Measurements from ENCODE around the gene PTPN12. TPM values are rescaled to one million over a fixed set of nuclear protein-coding genes. Genes with fewer than 3 reads are reported as not detected.
A peak's percentile ranks its signal among the peaks of the same experiment; 100 is the strongest.
"Not testable (repeated sequence)": the region's sequence is repeated elsewhere in the genome, so short reads cannot be mapped to it uniquely, and the experiment has no call there.

Gene PTPN12
- total RNA-seq, 4 donors from 2014 or later, result 64.6 to 130 (median 95.5) TPM

DNA sequence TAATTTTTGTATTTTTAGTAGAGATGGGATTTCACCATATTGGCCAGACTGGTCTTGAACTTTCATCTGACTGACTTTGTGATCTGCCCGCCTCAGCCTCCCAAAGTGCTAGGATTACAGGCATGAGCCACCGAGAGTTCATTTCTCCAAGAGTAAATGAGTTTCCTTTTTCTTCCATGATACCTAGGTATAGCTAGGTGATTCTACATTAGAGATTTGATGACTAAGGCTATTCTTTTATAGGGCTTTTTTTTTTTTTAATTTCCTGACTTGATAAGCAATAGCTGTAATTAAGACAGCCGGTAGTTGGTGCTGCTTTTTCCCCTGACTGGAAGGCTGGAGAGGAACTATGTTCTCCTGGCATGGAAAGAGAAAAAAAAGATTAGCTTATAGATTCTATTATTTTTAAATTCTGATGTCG lies 3.3 kb downstream of the PTPN12 start:
- Histone ChIP-seq H3K4me3 (no peak overlapping the region), H3K27me3 (no peaks in the 10 kb centered on the region), H3K9me3 (no peaks in the 10 kb centered on the region), H3K36me3 (no peaks in the 10 kb centered on the region), H3K27ac (no peak overlapping the region), H3K4me1 (peaks cover 49% of the 10 kb centered on the region)
- TF ChIP-seq, protein P1, sequence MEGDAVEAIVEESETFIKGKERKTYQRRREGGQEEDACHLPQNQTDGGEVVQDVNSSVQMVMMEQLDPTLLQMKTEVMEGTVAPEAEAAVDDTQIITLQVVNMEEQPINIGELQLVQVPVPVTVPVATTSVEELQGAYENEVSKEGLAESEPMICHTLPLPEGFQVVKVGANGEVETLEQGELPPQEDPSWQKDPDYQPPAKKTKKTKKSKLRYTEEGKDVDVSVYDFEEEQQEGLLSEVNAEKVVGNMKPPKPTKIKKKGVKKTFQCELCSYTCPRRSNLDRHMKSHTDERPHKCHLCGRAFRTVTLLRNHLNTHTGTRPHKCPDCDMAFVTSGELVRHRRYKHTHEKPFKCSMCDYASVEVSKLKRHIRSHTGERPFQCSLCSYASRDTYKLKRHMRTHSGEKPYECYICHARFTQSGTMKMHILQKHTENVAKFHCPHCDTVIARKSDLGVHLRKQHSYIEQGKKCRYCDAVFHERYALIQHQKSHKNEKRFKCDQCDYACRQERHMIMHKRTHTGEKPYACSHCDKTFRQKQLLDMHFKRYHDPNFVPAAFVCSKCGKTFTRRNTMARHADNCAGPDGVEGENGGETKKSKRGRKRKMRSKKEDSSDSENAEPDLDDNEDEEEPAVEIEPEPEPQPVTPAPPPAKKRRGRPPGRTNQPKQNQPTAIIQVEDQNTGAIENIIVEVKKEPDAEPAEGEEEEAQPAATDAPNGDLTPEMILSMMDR (IDR thresholded peaks at IDR 0.05), result no peak
- TF ChIP-seq POLR2A (IDR thresholded peaks at IDR 0.05) (no peak), EP300 (IDR thresholded peaks at IDR 0.05) (no peak), POLR2AphosphoS5 (IDR thresholded peaks at IDR 0.05) (no peak)
- WGBS, result 67% methylated on average over 4 of the region's 4 CpGs
- DNase-seq (ENCODE audit: low spot score in 2 of 2), result no peak

DNA sequence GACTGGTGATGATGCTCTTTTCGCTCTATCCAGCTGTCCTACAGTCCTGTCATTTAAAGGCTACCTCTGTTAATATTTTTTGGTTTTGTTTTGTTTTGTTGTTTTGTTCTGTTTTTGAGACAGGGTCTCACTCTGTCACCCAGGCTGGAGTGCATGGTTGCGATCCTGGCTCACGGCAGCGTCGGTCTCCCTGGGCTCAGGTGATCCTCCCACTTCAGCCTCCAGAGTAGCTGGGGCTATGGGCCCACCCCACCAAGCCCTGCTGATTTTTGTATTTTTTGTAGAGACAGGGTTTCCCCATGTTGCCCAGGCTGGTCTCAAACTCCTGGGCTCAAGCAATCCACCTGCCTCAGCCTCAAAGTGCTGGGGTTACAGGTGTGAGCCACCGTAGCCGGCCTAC lies 3.9 kb downstream of the PTPN12 start:
- H3K27ac ChIP-seq; H3K9me3 ChIP-seq; H3K36me3 ChIP-seq; H3K27me3 ChIP-seq; H3K4me3 ChIP-seq; DNase-seq (ENCODE audit: low spot score in 2 of 2): not testable (repeated sequence)
- H3K4me1 ChIP-seq, result peaks cover 49% of the 10 kb centered on the region
- 93% methylated on average over 7 of the region's 7 CpGs for WGBS

GRCh38 chr7:77542409-77542808 lies 5.3 kb downstream of the PTPN12 start:
- Histone ChIP-seq H3K4me3 (no peak overlapping the region), H3K9me3 (no peaks in the 10 kb centered on the region), H3K36me3 (no peaks in the 10 kb centered on the region), H3K4me1 (peaks cover 54% of the 10 kb centered on the region), H3K27ac (peak overlapping the region; percentile 22), H3K27me3 (no peaks in the 10 kb centered on the region)
- DNase-seq (ENCODE audit: low spot score in 2 of 2), result no peak
- 54% methylated on average over 1 of the region's 1 CpG for WGBS
- TF ChIP-seq POLR2A (IDR thresholded peaks at IDR 0.05) (no peak), EP300 (IDR thresholded peaks at IDR 0.05) (no peak), POLR2AphosphoS5 (IDR thresholded peaks at IDR 0.05) (no peak)
- TF ChIP-seq, protein P1 (IDR thresholded peaks at IDR 0.05), result no peak

- H3K27me3 ChIP-seq, result no peaks in the 10 kb centered on the region
- H3K4me3 ChIP-seq, result no peak overlapping the region
- H3K27ac ChIP-seq, result peak overlapping the region; percentile 22
- peaks cover 58% of the 10 kb centered on the region for H3K4me1 ChIP-seq
- WGBS, result 32% methylated on average over 2 of the region's 2 CpGs
- H3K36me3 ChIP-seq, result no peaks in the 10 kb centered on the region
- H3K9me3 ChIP-seq, result no peaks in the 10 kb centered on the region
- DNase-seq (ENCODE audit: low spot score in 2 of 2), result no peak
- TF ChIP-seq EP300 (IDR thresholded peaks at IDR 0.05) (no peak), POLR2AphosphoS5 (IDR thresholded peaks at IDR 0.05) (no peak), POLR2A (IDR thresholded peaks at IDR 0.05) (no peak)
- TF ChIP-seq, protein P1 (IDR thresholded peaks at IDR 0.05), result no peak
Measured at GRCh38 chr7:77542895-77543294, 5.8 kb downstream of the PTPN12 start.

GRCh38 chr7:77543910-77544309 lies 6.8 kb downstream of the PTPN12 start:
- H3K4me1 ChIP-seq, result peaks cover 66% of the 10 kb centered on the region
- no peak overlapping the region for H3K4me3 ChIP-seq
- no peak overlapping the region for H3K27ac ChIP-seq
- no peaks in the 10 kb centered on the region for H3K9me3 ChIP-seq
- WGBS, result 77% methylated on average over 4 of the region's 4 CpGs
- DNase-seq (ENCODE audit: low spot score in 2 of 2), result no peak
- TF ChIP-seq, protein P1 (IDR thresholded peaks at IDR 0.05), result no peak
- TF ChIP-seq POLR2A (IDR thresholded peaks at IDR 0.05) (no peak), EP300 (IDR thresholded peaks at IDR 0.05) (no peak), POLR2AphosphoS5 (IDR thresholded peaks at IDR 0.05) (no peak)
- H3K27me3 ChIP-seq, result no peaks in the 10 kb centered on the region
- H3K36me3 ChIP-seq, result no peaks in the 10 kb centered on the region

- H3K4me1 ChIP-seq, result peaks cover 66% of the 10 kb centered on the region
- H3K9me3 ChIP-seq, result no peaks in the 10 kb centered on the region
- 53% methylated on average over 2 of the region's 2 CpGs for WGBS
- no peak overlapping the region for H3K27ac ChIP-seq
- no peak overlapping the region for H3K4me3 ChIP-seq
- TF ChIP-seq EP300 (IDR thresholded peaks at IDR 0.05) (no peak), POLR2AphosphoS5 (IDR thresholded peaks at IDR 0.05) (no peak), POLR2A (IDR thresholded peaks at IDR 0.05) (no peak)
- TF ChIP-seq, protein P1 (IDR thresholded peaks at IDR 0.05), result no peak
- H3K36me3 ChIP-seq, result no peaks in the 10 kb centered on the region
- H3K27me3 ChIP-seq, result no peaks in the 10 kb centered on the region
- DNase-seq (ENCODE audit: low spot score in 2 of 2), result no peak
Measured at GRCh38 chr7:77544518-77544917, 7.4 kb downstream of the PTPN12 start.
